SK-N-SH (cell line): ENCODE data around the gene DHRS4. TPM values are rescaled to one million over a fixed set of nuclear protein-coding genes. Genes with fewer than 3 reads are reported as not detected.

Experiments
- CTCF ChIA-PET: fragments of 300-600, 350-600 bp; formaldehyde crosslinking; extraction: SDS; loops from one replicate; lab custom pipeline; 2021; lab: Yijun Ruan, JAX
- POLR2A ChIA-PET: fragments of 350-600 bp; sonication (Branson Sonifier 250); formaldehyde crosslinking; extraction: SDS; loops from one replicate; lab custom pipeline; 2020; ENCODE audit warnings: antibody characterized with exemption, inconsistent platforms; lab: Yijun Ruan, JAX
- DNase-seq: peaks from one replicate; pipeline ENCODE4 v3.0.0; 2012
- H2AFZ ChIP-seq: fragments of 200-600 bp; sonication (generic); 2 replicates; pipeline ENCODE4 v1.8.1; 2016; ENCODE audit warnings: antibody characterized with exemption, mild to moderate bottlenecking, low read depth
- H3F3A ChIP-seq: fragments of 200-600 bp; sonication (generic); replicated peaks from 2 replicates; pipeline ENCODE3; 2016; ENCODE audit warnings: antibody characterized with exemption, mild to moderate bottlenecking; ENCODE audit not compliant: insufficient read depth
- H3K27ac ChIP-seq, 2 experiments: fragments of 200-500 bp in 1 of 2; fragments of 200-600 bp in 1 of 2; sonication (Bioruptor generic) in 1 of 2; sonication (generic), shearing (Covaris generic) in 1 of 2; 2 replicates each; pipeline versions ENCODE4 v1.5.1 to v1.6.1; 2014 to 2016; ENCODE audit warnings: low read depth in 2 of 2, inconsistent platforms in 1 of 2, low read length in 1 of 2, mild to moderate bottlenecking in 1 of 2, mixed read lengths in 1 of 2
- H3K27me3 ChIP-seq: fragments of 200-600 bp; sonication (generic), shearing (Covaris generic); 2 replicates; pipeline ENCODE4 v1.6.1; 2016; ENCODE audit warnings: mixed run types; ENCODE audit not compliant: insufficient read depth
- H3K36me3 ChIP-seq, 2 experiments: fragments of 200-500 bp in 1 of 2; fragments of 200-600 bp in 1 of 2; sonication (Bioruptor generic) in 1 of 2; sonication (generic) in 1 of 2; replicated peaks in 1 of 2; 2 replicates each; pipeline versions ENCODE3 to v1.5.1; 2014 to 2016; ENCODE audit warnings: low read length in 1 of 2, mild to moderate bottlenecking in 1 of 2; ENCODE audit not compliant: insufficient read depth in 2 of 2, control insufficient read depth in 1 of 2
- H3K4me1 ChIP-seq, 2 experiments: fragments of 200-500 bp in 1 of 2; fragments of 200-600 bp in 1 of 2; sonication (Bioruptor generic) in 1 of 2; sonication (generic), shearing (Covaris generic) in 1 of 2; 2 replicates each; pipeline versions ENCODE4 v1.5.1 to v1.6.1; 2014 to 2016; ENCODE audit warnings: low read depth in 1 of 2, low read length in 1 of 2, mixed run types in 1 of 2; ENCODE audit not compliant: insufficient read depth in 2 of 2, control insufficient read depth in 1 of 2
- H3K4me2 ChIP-seq: fragments of 200-600 bp; sonication (generic), shearing (Covaris generic); 2 replicates; pipeline ENCODE4 v1.6.1; 2017; ENCODE audit warnings: mixed run types
- H3K4me3 ChIP-seq, 2 experiments: fragments of 200-500 bp in 1 of 2; fragments of 200-600 bp in 1 of 2; sonication (Bioruptor generic) in 1 of 2; sonication (generic), shearing (Covaris generic) in 1 of 2; 2 replicates each; pipeline versions ENCODE4 v1.5.1 to v1.8.1; 2014 to 2016; ENCODE audit warnings: low read depth in 2 of 2, inconsistent platforms in 1 of 2, low read length in 1 of 2, mild to moderate bottlenecking in 1 of 2, mixed read lengths in 1 of 2, moderate library complexity in 1 of 2
- H3K79me2 ChIP-seq: fragments of 200-600 bp; sonication (generic); 2 replicates; pipeline ENCODE4 v1.8.1; 2017; ENCODE audit warnings: mild to moderate bottlenecking; ENCODE audit not compliant: insufficient read depth
- H3K9ac ChIP-seq: fragments of 200-600 bp; sonication (generic); 2 replicates; pipeline ENCODE4 v1.6.1; 2017; ENCODE audit warnings: mixed run types
- H3K9me2 ChIP-seq: fragments of 200-600 bp; sonication (generic); 2 replicates; pipeline ENCODE4 v1.6.1; 2017; ENCODE audit warnings: mixed run types
- H3K9me3 ChIP-seq: fragments of 200-600 bp; sonication (generic); 2 replicates; pipeline ENCODE4 v1.6.1; 2017; ENCODE audit warnings: mixed run types, mild to moderate bottlenecking, moderate library complexity
- H4K20me1 ChIP-seq: fragments of 200-600 bp; sonication (generic); 2 replicates; pipeline ENCODE4 v1.6.1; 2017; ENCODE audit warnings: mild to moderate bottlenecking, mixed run types; ENCODE audit not compliant: insufficient read depth
- EP300 ChIP-seq, 2 experiments: IDR thresholded peaks; 2 replicates each; pipeline versions ENCODE4 v1.4.0 to v1.6.1; 2012; ENCODE audit warnings: borderline replicate concordance in 1 of 2, low read depth in 1 of 2, low read length in 1 of 2
- FOSL2 ChIP-seq: IDR thresholded peaks from 2 replicates; pipeline ENCODE4 v1.4.0; 2012; ENCODE audit warnings: low read depth, mild to moderate bottlenecking, moderate library complexity, borderline replicate concordance
- FOXJ3 ChIP-seq: sonication (generic); formaldehyde crosslinking; IDR thresholded peaks from 2 replicates; pipeline ENCODE4 v1.5.1; 2020; ENCODE audit warnings: mild to moderate bottlenecking, missing genetic modification reagents
- JUND ChIP-seq: IDR thresholded peaks from 2 replicates; pipeline ENCODE4 v1.4.0; 2012
- MXI1 ChIP-seq: IDR thresholded peaks from 2 replicates; pipeline ENCODE4 v1.6.1; 2012; ENCODE audit warnings: mild to moderate bottlenecking, low read depth, low read length, improper control_type of control experiment
- NRF1 ChIP-seq: IDR thresholded peaks from 2 replicates; pipeline ENCODE4 v1.6.1; 2012; ENCODE audit warnings: low read depth, mild to moderate bottlenecking, low read length
- POLR2AphosphoS5 ChIP-seq: IDR thresholded peaks from 2 replicates; pipeline ENCODE4 v1.6.1; 2012; ENCODE audit warnings: low read depth, low read length
- SIN3A ChIP-seq: IDR thresholded peaks from 2 replicates; pipeline ENCODE4 v1.6.1; 2012; ENCODE audit warnings: low read depth, mild to moderate bottlenecking, low read length, moderate library complexity, borderline replicate concordance
- SMC3 ChIP-seq: IDR thresholded peaks from 2 replicates; pipeline ENCODE4 v1.6.1; 2012; ENCODE audit warnings: low read depth, low read length, improper control_type of control experiment
- TAF1 ChIP-seq: IDR thresholded peaks from 2 replicates; pipeline ENCODE4 v1.6.1; 2012; ENCODE audit warnings: low read depth, mild to moderate bottlenecking, low read length, moderate library complexity, borderline replicate concordance
- TCF12 ChIP-seq: IDR thresholded peaks from 2 replicates; pipeline ENCODE4 v1.4.0; 2012
- WGBS: methylation state at CpG from one replicate; pipeline ENCODE4 v1.1.6; 2017; ENCODE audit warnings: low lambda C conversion rate; 5-methylcytosine and 5-hydroxymethylcytosine counted together
- polyA plus RNA-seq, 3 experiments: library from polyadenylated mRNA; depleted of rRNA; stranded (reverse); fragments of >200 nt; gene quantifications; 2 replicates each; pipeline ENCODE4 v1.2.3, GENCODE V29; 2012
- TF ChIP-seq, protein P1 (sequence below): fragments of 200-600 bp; sonication (generic); IDR thresholded peaks from 2 replicates; pipeline ENCODE4 v1.6.1; 2017; ENCODE audit warnings: antibody characterized with exemption, mild to moderate bottlenecking, moderate library complexity
- TF ChIP-seq, protein P2 (sequence below): IDR thresholded peaks from 2 replicates; pipeline ENCODE4 v1.4.0; 2012; ENCODE audit warnings: low read depth, borderline replicate concordance
- TF ChIP-seq, protein P3 (sequence below): IDR thresholded peaks from 2 replicates; pipeline ENCODE4; 2012
- TF ChIP-seq, protein P4 (sequence below): fragments of 150-350 bp; IDR thresholded peaks from 2 replicates; pipeline ENCODE4 v1.6.1; 2016; ENCODE audit warnings: mild to moderate bottlenecking, low read depth, low read length
- TF ChIP-seq, protein P5 (sequence below): IDR thresholded peaks from 2 replicates; pipeline ENCODE4 v1.6.1; 2012; ENCODE audit warnings: mild to moderate bottlenecking, low read depth, low read length, moderate library complexity

Gene DHRS4
- polyA plus RNA-seq, 1 of the 3 experiments (the other 2 are of a cell fraction) = 50.5 TPM

DNA sequence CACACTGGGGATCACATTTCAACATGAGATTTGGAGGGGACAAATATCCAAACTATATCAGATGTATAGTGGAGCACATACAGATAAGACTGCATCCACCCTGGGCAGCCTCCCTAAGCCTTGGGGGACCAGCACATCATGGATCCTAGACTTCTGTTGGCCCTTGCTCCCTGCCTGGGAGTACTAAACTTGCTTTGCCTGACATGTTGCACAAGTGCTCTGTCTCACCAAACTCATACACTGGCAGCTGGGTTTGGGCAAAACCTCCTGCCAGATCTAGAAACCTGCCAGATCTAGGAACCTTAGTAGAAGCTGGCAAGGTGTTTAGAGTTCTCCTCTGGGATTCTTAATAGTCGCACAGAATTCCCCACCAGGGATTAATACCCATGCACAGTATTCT is 18.4 kb upstream of the DHRS4 start:
- Histone ChIP-seq H3K9me2 (no peaks in the 10 kb centered on the region), H4K20me1 (no peaks in the 10 kb centered on the region), H3K79me2 (no peaks in the 10 kb centered on the region), H3F3A (no peaks in the 10 kb centered on the region), H3K4me2 (no peak overlapping the region), H3K4me1 (no peaks in the 10 kb centered on the region), H2AFZ (no peak overlapping the region), H3K36me3 (no peaks in the 10 kb centered on the region), H3K27ac (no peak overlapping the region), H3K27me3 (no peaks in the 10 kb centered on the region), H3K4me3 (no peak overlapping the region), H3K9me3 (no peaks in the 10 kb centered on the region), H3K9ac (no peak overlapping the region)
- TF ChIP-seq JUND = no peak
- TF ChIP-seq SMC3 = no peak
- no peak for TF ChIP-seq NRF1
- TF ChIP-seq, protein P1, sequence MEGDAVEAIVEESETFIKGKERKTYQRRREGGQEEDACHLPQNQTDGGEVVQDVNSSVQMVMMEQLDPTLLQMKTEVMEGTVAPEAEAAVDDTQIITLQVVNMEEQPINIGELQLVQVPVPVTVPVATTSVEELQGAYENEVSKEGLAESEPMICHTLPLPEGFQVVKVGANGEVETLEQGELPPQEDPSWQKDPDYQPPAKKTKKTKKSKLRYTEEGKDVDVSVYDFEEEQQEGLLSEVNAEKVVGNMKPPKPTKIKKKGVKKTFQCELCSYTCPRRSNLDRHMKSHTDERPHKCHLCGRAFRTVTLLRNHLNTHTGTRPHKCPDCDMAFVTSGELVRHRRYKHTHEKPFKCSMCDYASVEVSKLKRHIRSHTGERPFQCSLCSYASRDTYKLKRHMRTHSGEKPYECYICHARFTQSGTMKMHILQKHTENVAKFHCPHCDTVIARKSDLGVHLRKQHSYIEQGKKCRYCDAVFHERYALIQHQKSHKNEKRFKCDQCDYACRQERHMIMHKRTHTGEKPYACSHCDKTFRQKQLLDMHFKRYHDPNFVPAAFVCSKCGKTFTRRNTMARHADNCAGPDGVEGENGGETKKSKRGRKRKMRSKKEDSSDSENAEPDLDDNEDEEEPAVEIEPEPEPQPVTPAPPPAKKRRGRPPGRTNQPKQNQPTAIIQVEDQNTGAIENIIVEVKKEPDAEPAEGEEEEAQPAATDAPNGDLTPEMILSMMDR = no peak
- TF ChIP-seq TCF12 = no peak
- 0% methylated on average over 1 of the region's 1 CpG for WGBS
- ChIA-PET POLR2A (no interaction called here), CTCF (interaction anchor here (1.1 to 1.3 kb wide), 2 partner anchors 18 to 346 kb away, joined by 3 to 4 read pairs; no protein-coding TSS in a partner anchor)
- no peak for DNase-seq

DNA sequence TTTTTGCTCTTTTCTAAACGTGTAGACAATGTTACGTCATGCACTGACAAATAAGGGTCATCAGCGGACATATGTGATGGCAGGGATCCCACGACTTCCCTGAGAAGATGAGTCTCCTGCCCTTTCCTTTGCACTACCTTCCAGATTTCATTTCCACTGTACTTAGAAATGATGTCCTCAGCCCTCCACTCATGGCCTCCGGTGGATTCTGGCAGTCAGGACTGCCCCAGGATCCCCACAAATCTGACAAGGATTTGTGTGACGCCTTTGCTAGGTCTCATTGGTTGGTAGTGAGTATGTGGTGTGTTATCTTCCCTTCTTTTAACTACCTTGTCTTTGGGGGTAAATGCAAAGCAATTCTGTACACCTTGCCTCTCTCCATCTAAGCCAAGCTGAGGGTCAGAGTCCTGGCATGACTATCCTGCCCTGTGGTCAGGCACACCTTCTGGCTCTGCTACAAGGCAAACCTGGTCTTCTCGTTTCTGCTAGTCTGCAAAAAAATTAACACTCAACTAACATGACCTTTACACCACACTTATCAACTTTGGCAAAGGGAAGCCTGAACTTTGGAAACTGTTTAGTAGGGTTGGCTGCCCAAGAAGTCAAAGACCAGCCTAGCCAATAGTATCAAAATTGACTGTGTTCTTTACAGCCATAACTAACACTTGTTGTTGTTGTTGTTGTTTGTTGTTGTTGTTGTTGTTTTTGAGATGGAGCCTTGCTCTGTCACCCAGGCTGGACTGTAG is 17.3 kb upstream of the DHRS4 start:
- Histone ChIP-seq H3K9ac (no peak overlapping the region), H3K79me2 (no peaks in the 10 kb centered on the region), H3K27me3 (no peaks in the 10 kb centered on the region), H3K27ac (no peak overlapping the region), H3K9me3 (no peaks in the 10 kb centered on the region), H2AFZ (no peak overlapping the region), H3K4me3 (no peak overlapping the region), H3K4me2 (no peak overlapping the region), H3F3A (no peaks in the 10 kb centered on the region), H3K4me1 (no peaks in the 10 kb centered on the region), H4K20me1 (no peaks in the 10 kb centered on the region), H3K36me3 (no peaks in the 10 kb centered on the region), H3K9me2 (no peaks in the 10 kb centered on the region)
- CTCF ChIA-PET = interaction anchor here (1.3 to 1.8 kb wide), 2 partner anchors 304 to 347 kb away, joined by 3 to 8 read pairs; no protein-coding TSS in a partner anchor
- POLR2A ChIA-PET = no interaction called here
- 52% methylated on average over 7 of the region's 7 CpGs for WGBS
- TF ChIP-seq, protein P2, sequence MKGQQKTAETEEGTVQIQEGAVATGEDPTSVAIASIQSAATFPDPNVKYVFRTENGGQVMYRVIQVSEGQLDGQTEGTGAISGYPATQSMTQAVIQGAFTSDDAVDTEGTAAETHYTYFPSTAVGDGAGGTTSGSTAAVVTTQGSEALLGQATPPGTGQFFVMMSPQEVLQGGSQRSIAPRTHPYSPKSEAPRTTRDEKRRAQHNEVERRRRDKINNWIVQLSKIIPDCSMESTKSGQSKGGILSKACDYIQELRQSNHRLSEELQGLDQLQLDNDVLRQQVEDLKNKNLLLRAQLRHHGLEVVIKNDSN = no peak
- no peak for TF ChIP-seq TAF1
- no peak for TF ChIP-seq EP300 (IDR thresholded peaks at IDR 0.05; ENCODE audit: borderline replicate concordance in 1 of 2, low read depth in 1 of 2, low read length in 1 of 2)
- TF ChIP-seq FOXJ3 (CRISPR knock-in tag) = no peak
- no peak for TF ChIP-seq FOSL2
- TF ChIP-seq, protein P3, sequence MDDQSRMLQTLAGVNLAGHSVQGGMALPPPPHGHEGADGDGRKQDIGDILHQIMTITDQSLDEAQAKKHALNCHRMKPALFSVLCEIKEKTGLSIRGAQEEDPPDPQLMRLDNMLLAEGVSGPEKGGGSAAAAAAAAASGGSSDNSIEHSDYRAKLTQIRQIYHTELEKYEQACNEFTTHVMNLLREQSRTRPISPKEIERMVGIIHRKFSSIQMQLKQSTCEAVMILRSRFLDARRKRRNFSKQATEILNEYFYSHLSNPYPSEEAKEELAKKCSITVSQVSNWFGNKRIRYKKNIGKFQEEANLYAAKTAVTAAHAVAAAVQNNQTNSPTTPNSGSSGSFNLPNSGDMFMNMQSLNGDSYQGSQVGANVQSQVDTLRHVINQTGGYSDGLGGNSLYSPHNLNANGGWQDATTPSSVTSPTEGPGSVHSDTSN = no peak
- no peak for TF ChIP-seq POLR2AphosphoS5
- TF ChIP-seq, protein P4, sequence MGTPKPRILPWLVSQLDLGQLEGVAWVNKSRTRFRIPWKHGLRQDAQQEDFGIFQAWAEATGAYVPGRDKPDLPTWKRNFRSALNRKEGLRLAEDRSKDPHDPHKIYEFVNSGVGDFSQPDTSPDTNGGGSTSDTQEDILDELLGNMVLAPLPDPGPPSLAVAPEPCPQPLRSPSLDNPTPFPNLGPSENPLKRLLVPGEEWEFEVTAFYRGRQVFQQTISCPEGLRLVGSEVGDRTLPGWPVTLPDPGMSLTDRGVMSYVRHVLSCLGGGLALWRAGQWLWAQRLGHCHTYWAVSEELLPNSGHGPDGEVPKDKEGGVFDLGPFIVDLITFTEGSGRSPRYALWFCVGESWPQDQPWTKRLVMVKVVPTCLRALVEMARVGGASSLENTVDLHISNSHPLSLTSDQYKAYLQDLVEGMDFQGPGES = no peak
- TF ChIP-seq, protein P5, sequence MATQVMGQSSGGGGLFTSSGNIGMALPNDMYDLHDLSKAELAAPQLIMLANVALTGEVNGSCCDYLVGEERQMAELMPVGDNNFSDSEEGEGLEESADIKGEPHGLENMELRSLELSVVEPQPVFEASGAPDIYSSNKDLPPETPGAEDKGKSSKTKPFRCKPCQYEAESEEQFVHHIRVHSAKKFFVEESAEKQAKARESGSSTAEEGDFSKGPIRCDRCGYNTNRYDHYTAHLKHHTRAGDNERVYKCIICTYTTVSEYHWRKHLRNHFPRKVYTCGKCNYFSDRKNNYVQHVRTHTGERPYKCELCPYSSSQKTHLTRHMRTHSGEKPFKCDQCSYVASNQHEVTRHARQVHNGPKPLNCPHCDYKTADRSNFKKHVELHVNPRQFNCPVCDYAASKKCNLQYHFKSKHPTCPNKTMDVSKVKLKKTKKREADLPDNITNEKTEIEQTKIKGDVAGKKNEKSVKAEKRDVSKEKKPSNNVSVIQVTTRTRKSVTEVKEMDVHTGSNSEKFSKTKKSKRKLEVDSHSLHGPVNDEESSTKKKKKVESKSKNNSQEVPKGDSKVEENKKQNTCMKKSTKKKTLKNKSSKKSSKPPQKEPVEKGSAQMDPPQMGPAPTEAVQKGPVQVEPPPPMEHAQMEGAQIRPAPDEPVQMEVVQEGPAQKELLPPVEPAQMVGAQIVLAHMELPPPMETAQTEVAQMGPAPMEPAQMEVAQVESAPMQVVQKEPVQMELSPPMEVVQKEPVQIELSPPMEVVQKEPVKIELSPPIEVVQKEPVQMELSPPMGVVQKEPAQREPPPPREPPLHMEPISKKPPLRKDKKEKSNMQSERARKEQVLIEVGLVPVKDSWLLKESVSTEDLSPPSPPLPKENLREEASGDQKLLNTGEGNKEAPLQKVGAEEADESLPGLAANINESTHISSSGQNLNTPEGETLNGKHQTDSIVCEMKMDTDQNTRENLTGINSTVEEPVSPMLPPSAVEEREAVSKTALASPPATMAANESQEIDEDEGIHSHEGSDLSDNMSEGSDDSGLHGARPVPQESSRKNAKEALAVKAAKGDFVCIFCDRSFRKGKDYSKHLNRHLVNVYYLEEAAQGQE = no peak
- no peak for TF ChIP-seq SIN3A
- no peak for TF ChIP-seq MXI1
- TF ChIP-seq TCF12 = no peak
- DNase-seq = no peak
